Neural progenitor cell (in vitro differentiated cells): ENCODE measurements around the gene DAB2. TPM values are rescaled to one million over a fixed set of nuclear protein-coding genes. Genes with fewer than 3 reads are reported as not detected.
"Not testable (repeated sequence)": the region's sequence is repeated elsewhere in the genome, so short reads cannot be mapped to it uniquely, and the experiment has no call there.

ENCODE experiments used
- DNase-seq: peaks from one replicate; pipeline ENCODE4 v3.0.0-alpha.2; 2016; ENCODE audit warnings: low spot score
- H2AFZ ChIP-seq: fragments of 200-600 bp; sonication (generic); replicated peaks from 2 replicates; pipeline ENCODE4 v1.6.1; 2016; ENCODE audit warnings: antibody characterized with exemption
- H3F3A ChIP-seq: fragments of 200-600 bp; sonication (generic); 2 replicates; pipeline ENCODE4 v1.6.1; 2016; ENCODE audit warnings: antibody characterized with exemption, low read depth
- H3K27ac ChIP-seq: fragments of 200-600 bp; sonication (generic); 2 replicates; pipeline ENCODE4 v1.5.1; 2016; ENCODE audit warnings: mild to moderate bottlenecking
- H3K27me3 ChIP-seq: fragments of 200-600 bp; sonication (generic); 2 replicates; pipeline ENCODE4 v1.6.1; 2016; ENCODE audit warnings: mild to moderate bottlenecking, moderate library complexity
- H3K36me3 ChIP-seq: fragments of 200-600 bp; sonication (generic); 2 replicates; pipeline ENCODE4 v1.5.1; 2016
- H3K4me1 ChIP-seq: fragments of 200-600 bp; sonication (generic); 2 replicates; pipeline ENCODE4 v1.6.1; 2016; ENCODE audit warnings: mixed run types
- H3K4me2 ChIP-seq: fragments of 200-600 bp; sonication (generic); 2 replicates; pipeline ENCODE4 v1.6.1; 2016
- H3K4me3 ChIP-seq: fragments of 200-600 bp; sonication (generic); 2 replicates; pipeline ENCODE4 v1.5.1; 2016
- H3K79me2 ChIP-seq: fragments of 200-600 bp; sonication (generic); 2 replicates; pipeline ENCODE4 v1.6.1; 2016; ENCODE audit warnings: low read depth
- H3K9ac ChIP-seq: fragments of 200-600 bp; sonication (generic); 2 replicates; pipeline ENCODE4 v1.6.1; 2016
- H3K9me3 ChIP-seq: fragments of 200-600 bp; sonication (generic); 2 replicates; pipeline ENCODE4 v1.5.1; 2016; ENCODE audit warnings: low read depth
- H4K20me1 ChIP-seq: fragments of 200-600 bp; sonication (generic); 2 replicates; pipeline ENCODE4 v1.6.1; 2016; ENCODE audit warnings: low read depth
- H3K27ac Mint-ChIP-seq: 3 replicates; pipeline ENCODE4 v1.8.0; 2021; ENCODE audit warnings: mixed read lengths
- H3K27me3 Mint-ChIP-seq: 2 replicates; pipeline ENCODE4 v1.8.0; 2022; ENCODE audit warnings: low read depth, mild to moderate bottlenecking, inconsistent platforms, moderate library complexity, mixed read lengths; ENCODE audit not compliant: insufficient read depth
- H3K36me3 Mint-ChIP-seq: 3 replicates; pipeline ENCODE4 v1.8.0; 2021; ENCODE audit warnings: mixed read lengths
- H3K4me1 Mint-ChIP-seq: 3 replicates; pipeline ENCODE4 v1.8.0; 2021; ENCODE audit warnings: mixed read lengths
- H3K4me3 Mint-ChIP-seq: 3 replicates; pipeline ENCODE4 v1.8.0; 2021; ENCODE audit warnings: mild to moderate bottlenecking, moderate library complexity, mixed read lengths
- H3K9me3 Mint-ChIP-seq: 3 replicates; pipeline ENCODE4 v1.8.0; 2020; ENCODE audit warnings: mixed read lengths
- CTCF ChIP-seq: fragments of 200-600 bp; sonication (generic); IDR thresholded peaks from 2 replicates; pipeline ENCODE4 v1.5.1; 2017; ENCODE audit warnings: antibody characterized with exemption, mild to moderate bottlenecking
- EZH2 ChIP-seq: fragments of 200-600 bp; sonication (generic); IDR thresholded peaks from 2 replicates; pipeline ENCODE4 v1.6.1; 2017; ENCODE audit warnings: antibody characterized with exemption, mild to moderate bottlenecking, moderate library complexity
- EZH2phosphoT487 ChIP-seq: fragments of 200-600 bp; sonication (generic); IDR thresholded peaks from 2 replicates; pipeline ENCODE4 v1.6.1; 2017; ENCODE audit warnings: antibody characterized with exemption
- total RNA-seq: library from RNA; depleted of rRNA; stranded (reverse); fragments of >200 nt; gene quantifications from 2 replicates; pipeline ENCODE4 v1.2.3, GENCODE V29; 2015; ENCODE audit warnings: low replicate concordance

The DAB2 gene
- total RNA-seq, 1 donor from 2014 or later: 9.9 TPM

- H3K79me2 ChIP-seq: no peaks in the 10 kb centered on the region
- Mint-ChIP-seq H3K27ac (no peak overlapping the region), H3K4me1 (peaks cover 9% of the 10 kb centered on the region), H3K9me3 (no peaks in the 10 kb centered on the region), H3K4me3 (no peak overlapping the region), H3K36me3 (no peaks in the 10 kb centered on the region), H3K27me3 (no peaks in the 10 kb centered on the region)
- H3K4me3 ChIP-seq: no peak overlapping the region
- no peak for DNase-seq
- no peaks in the 10 kb centered on the region for H3K36me3 ChIP-seq
- H3F3A ChIP-seq: no peaks in the 10 kb centered on the region
- H3K27me3 ChIP-seq: no peaks in the 10 kb centered on the region
- no peaks in the 10 kb centered on the region for H3K9me3 ChIP-seq
- no peak overlapping the region for H3K4me2 ChIP-seq
- H4K20me1 ChIP-seq: no peaks in the 10 kb centered on the region
- H3K9ac ChIP-seq: no peak overlapping the region
- peaks cover 5% of the 10 kb centered on the region for H3K4me1 ChIP-seq
- H3K27ac ChIP-seq: no peak overlapping the region
- H2AFZ ChIP-seq: no peak overlapping the region
- TF ChIP-seq EZH2phosphoT487: no peak
- TF ChIP-seq EZH2: no peak
- no peak for TF ChIP-seq CTCF
Measured at GRCh38 chr5:39409033-39409432, 15.7 kb downstream of the DAB2 start.

- Mint-ChIP-seq H3K9me3 (no peaks in the 10 kb centered on the region), H3K27ac (no peak overlapping the region)
Measured at GRCh38 chr5:39405083-39405843, 19.5 kb downstream of the DAB2 start.

GRCh38 chr5:39403761-39404160, 21.0 kb downstream of the DAB2 start:
- H4K20me1 ChIP-seq, H3K9me3 Mint-ChIP-seq, H3K4me2 ChIP-seq, H2AFZ ChIP-seq, H3F3A ChIP-seq, H3K27ac ChIP-seq, H3K4me1 Mint-ChIP-seq, H3K9me3 ChIP-seq, H3K79me2 ChIP-seq, H3K4me3 ChIP-seq, H3K4me1 ChIP-seq, H3K36me3 Mint-ChIP-seq, H3K27me3 ChIP-seq, H3K27me3 Mint-ChIP-seq, DNase-seq, H3K36me3 ChIP-seq, H3K4me3 Mint-ChIP-seq, H3K27ac Mint-ChIP-seq, H3K9ac ChIP-seq: not testable (repeated sequence)

More at GRCh38 chr5:39405083-39405843, 19.5 kb downstream of the DAB2 start:
- TF ChIP-seq EZH2phosphoT487 (no peak), CTCF (no peak), EZH2 (no peak)
- Mint-ChIP-seq H3K4me3 (no peak overlapping the region), H3K27me3 (peaks cover 2% of the 10 kb centered on the region), H3K4me1 (peaks cover 6% of the 10 kb centered on the region), H3K36me3 (no peaks in the 10 kb centered on the region)
- H3K27ac ChIP-seq: no peak overlapping the region
- H3F3A ChIP-seq: no peaks in the 10 kb centered on the region
- H3K4me1 ChIP-seq: no peaks in the 10 kb centered on the region
- no peaks in the 10 kb centered on the region for H3K36me3 ChIP-seq
- H3K9ac ChIP-seq: no peak overlapping the region
- H3K4me3 ChIP-seq: no peak overlapping the region
- no peak overlapping the region for H3K4me2 ChIP-seq
- no peaks in the 10 kb centered on the region for H3K27me3 ChIP-seq
- H4K20me1 ChIP-seq: no peaks in the 10 kb centered on the region
- no peaks in the 10 kb centered on the region for H3K9me3 ChIP-seq
- no peak overlapping the region for H2AFZ ChIP-seq
- DNase-seq: no peak
- no peaks in the 10 kb centered on the region for H3K79me2 ChIP-seq

- H3K4me2 ChIP-seq, H3K79me2 ChIP-seq, H3K27ac Mint-ChIP-seq, H3F3A ChIP-seq, H3K27me3 ChIP-seq, H3K36me3 Mint-ChIP-seq, H3K36me3 ChIP-seq, H3K4me1 ChIP-seq, H3K27ac ChIP-seq, H2AFZ ChIP-seq, H3K4me3 Mint-ChIP-seq, H3K27me3 Mint-ChIP-seq, H3K9ac ChIP-seq, H4K20me1 ChIP-seq, H3K9me3 ChIP-seq, H3K4me1 Mint-ChIP-seq, H3K4me3 ChIP-seq, H3K9me3 Mint-ChIP-seq, DNase-seq: not testable (repeated sequence)
Measured at GRCh38 chr5:39402140-39402539, 22.6 kb downstream of the DAB2 start.
